Measurements from ENCODE around the gene COBL. TPM values are rescaled to one million over a fixed set of nuclear protein-coding genes. Genes with fewer than 3 reads are reported as not detected.

The COBL gene
- total RNA-seq, 1 donor from 2014 or later: 0.11 TPM

- no peak for TF ChIP-seq CTCF (IDR thresholded peaks at IDR 0.05)
- Histone ChIP-seq H3K4me1 (no peaks in the 10 kb centered on the region), H3K27me3 (no peaks in the 10 kb centered on the region), H3K27ac (no peak overlapping the region), H3K36me3 (no peaks in the 10 kb centered on the region), H3K9me3 (no peaks in the 10 kb centered on the region), H3K4me3 (no peak overlapping the region)
- no peak for DNase-seq (ENCODE audit: low spot score in 2 of 2)
- intact Hi-C loops (cut with DNase I): no loop called here
These were observed 63.5 kb downstream of the COBL start for GRCh38 chr7:51253157-51253556.

- Histone ChIP-seq H3K27me3 (no peaks in the 10 kb centered on the region), H3K36me3 (no peaks in the 10 kb centered on the region)
These were observed 65.3 kb downstream of the COBL start for GRCh38 chr7:51251290-51251689.

GRCh38 chr7:51250512-51250911, 66.1 kb downstream of the COBL start:
- Histone ChIP-seq H3K27ac (no peak overlapping the region), H3K4me1 (no peaks in the 10 kb centered on the region), H3K36me3 (no peaks in the 10 kb centered on the region), H3K9me3 (no peaks in the 10 kb centered on the region), H3K27me3 (no peaks in the 10 kb centered on the region), H3K4me3 (no peak overlapping the region)
- intact Hi-C loops (cut with DNase I): no loop called here
- DNase-seq (ENCODE audit: low spot score in 2 of 2): no peak
- no peak for TF ChIP-seq CTCF (IDR thresholded peaks at IDR 0.05)

More at GRCh38 chr7:51251290-51251689, 65.3 kb downstream of the COBL start:
- Histone ChIP-seq H3K9me3 (no peaks in the 10 kb centered on the region), H3K27ac (no peak overlapping the region), H3K4me3 (no peak overlapping the region), H3K4me1 (no peaks in the 10 kb centered on the region)
- intact Hi-C loops (cut with DNase I): no loop called here
- no peak for TF ChIP-seq CTCF (IDR thresholded peaks at IDR 0.05)
- DNase-seq (ENCODE audit: low spot score in 2 of 2): no peak

DNA sequence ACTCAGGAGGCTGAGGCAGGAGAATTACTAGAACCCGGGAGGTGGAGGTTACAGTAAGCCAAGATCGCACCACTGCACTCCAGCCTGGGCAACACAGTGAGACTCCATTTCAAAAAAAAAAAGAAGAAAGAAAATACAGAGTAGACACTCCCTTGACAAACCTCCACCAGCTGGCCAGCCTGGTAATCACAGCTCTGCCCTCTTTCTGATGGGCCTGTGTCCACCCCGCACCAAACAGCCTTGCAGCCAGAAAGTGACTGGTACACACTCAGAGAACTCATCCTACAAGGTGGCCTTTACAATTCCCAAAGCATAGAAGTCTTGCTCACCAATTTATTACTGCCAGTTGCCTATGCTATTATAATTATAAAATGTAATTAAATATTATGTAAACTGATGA, 66.6 kb downstream of the COBL start:
- no peaks in the 10 kb centered on the region for H3K9me3 ChIP-seq
- no peak overlapping the region for H3K4me3 ChIP-seq
- no peak overlapping the region for H3K27ac ChIP-seq
- H3K27me3 ChIP-seq: no peaks in the 10 kb centered on the region
- H3K36me3 ChIP-seq: no peaks in the 10 kb centered on the region
- H3K4me1 ChIP-seq: no peaks in the 10 kb centered on the region
- intact Hi-C loops (cut with DNase I): no loop called here
- no peak for DNase-seq (ENCODE audit: low spot score in 2 of 2)
- TF ChIP-seq CTCF (IDR thresholded peaks at IDR 0.05): no peak

DNA sequence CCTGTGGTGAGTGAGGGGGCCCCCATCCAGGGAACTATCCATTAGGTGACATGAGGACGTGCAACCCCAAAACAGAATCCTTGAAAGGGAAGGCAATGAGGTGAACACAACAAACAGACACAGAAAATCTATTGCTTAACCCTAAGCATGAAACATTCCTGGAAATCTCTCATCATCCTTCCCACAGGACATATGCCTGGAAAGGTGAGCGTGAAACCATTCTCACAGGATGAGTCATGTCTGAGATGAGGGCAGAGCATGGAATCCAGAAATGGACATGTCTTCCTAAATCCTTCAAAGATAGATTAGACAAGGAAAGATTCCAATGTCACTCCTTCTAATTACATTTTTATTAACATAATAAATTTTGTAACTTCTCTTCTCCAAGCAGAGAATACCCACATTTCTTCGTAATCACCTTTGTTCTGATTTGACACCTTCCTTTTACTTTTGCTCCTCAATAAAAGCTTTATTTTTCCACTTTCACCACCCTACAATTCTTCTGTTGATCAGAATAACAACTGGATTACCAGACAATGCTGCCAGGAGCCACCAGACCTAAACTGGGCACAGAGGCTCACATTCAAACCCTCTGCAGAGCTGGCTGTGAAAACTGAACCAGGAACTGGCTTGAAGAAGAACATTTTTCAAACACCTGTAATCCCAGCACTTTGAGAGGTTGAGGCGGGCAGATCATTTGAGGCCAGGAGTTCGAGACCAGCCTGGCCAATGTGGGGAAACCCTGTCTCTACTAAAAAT, 67.2 kb downstream of the COBL start:
- no peak overlapping the region for H3K27ac ChIP-seq
- H3K36me3 ChIP-seq: no peaks in the 10 kb centered on the region
- H3K9me3 ChIP-seq: no peaks in the 10 kb centered on the region
- intact Hi-C loops (cut with DNase I): no loop called here
- no peak for DNase-seq (ENCODE audit: low spot score in 2 of 2)
- no peak overlapping the region for H3K4me3 ChIP-seq
- H3K4me1 ChIP-seq: no peaks in the 10 kb centered on the region
- no peaks in the 10 kb centered on the region for H3K27me3 ChIP-seq
- no peak for TF ChIP-seq CTCF (IDR thresholded peaks at IDR 0.05)

Measured in ascending aorta (tissue), 2 donors.